Loucy (cell line): ENCODE measurements around the gene NDUFAF3.

ENCODE experiments used
- H2AFZ ChIP-seq: fragments of 200-600 bp; sonication (generic); 2 replicates; pipeline ENCODE4 v1.6.0; 2016; ENCODE audit warnings: antibody characterized with exemption, mild to moderate bottlenecking, low read length, moderate library complexity
- H3F3A ChIP-seq: fragments of 200-600 bp; 2 replicates; pipeline ENCODE4 v1.6.0; 2016; ENCODE audit warnings: antibody characterized with exemption, low read depth, mild to moderate bottlenecking
- H3K27me3 ChIP-seq: fragments of 200-600 bp; sonication (generic); 2 replicates; pipeline ENCODE4 v1.6.1; 2014; ENCODE audit warnings: low read length, mild to moderate bottlenecking; ENCODE audit not compliant: insufficient read depth, poor library complexity, severe bottlenecking
- H3K36me3 ChIP-seq: fragments of 200-600 bp; sonication (generic); 2 replicates; pipeline ENCODE4 v1.6.1; 2016; ENCODE audit warnings: low read length; ENCODE audit not compliant: insufficient read depth
- H3K4me1 ChIP-seq: fragments of 200-600 bp; sonication (generic); 2 replicates; pipeline ENCODE4 v1.5.1; 2014; ENCODE audit warnings: low read length, mild to moderate bottlenecking; ENCODE audit not compliant: insufficient read depth, poor library complexity, severe bottlenecking
- H3K4me2 ChIP-seq: fragments of 200-600 bp; sonication (generic); 2 replicates; pipeline ENCODE4 v1.6.0; 2014; ENCODE audit warnings: antibody characterized with exemption, low read length, low read depth, mild to moderate bottlenecking; ENCODE audit not compliant: poor library complexity, severe bottlenecking
- H3K4me3 ChIP-seq: fragments of 200-600 bp; sonication (generic); 2 replicates; pipeline ENCODE4 v1.5.1; 2014; ENCODE audit warnings: low read length, mild to moderate bottlenecking, mixed read lengths; ENCODE audit not compliant: poor library complexity, severe bottlenecking
- H3K79me2 ChIP-seq: fragments of 200-600 bp; sonication (generic); 2 replicates; pipeline ENCODE4 v1.6.1; 2014; ENCODE audit warnings: low read length; ENCODE audit not compliant: insufficient read depth
- H3K9ac ChIP-seq: fragments of 200-600 bp; sonication (generic); 2 replicates; pipeline ENCODE4 v1.6.0; 2014; ENCODE audit warnings: mild to moderate bottlenecking, low read depth, low read length, moderate library complexity; ENCODE audit not compliant: poor library complexity, severe bottlenecking
- H3K9me2 ChIP-seq: fragments of 200-600 bp; sonication (generic); replicated peaks from 2 replicates; pipeline ENCODE4 v1.6.1; 2016; ENCODE audit warnings: low read depth, low read length, mixed read lengths
- H3K9me3 ChIP-seq: fragments of 200-600 bp; sonication (generic); 2 replicates; pipeline ENCODE4 v1.6.1; 2014; ENCODE audit warnings: mild to moderate bottlenecking, antibody characterized with exemption, low read length, low read depth; ENCODE audit not compliant: insufficient read depth
- H4K20me1 ChIP-seq: fragments of 200-600 bp; sonication (generic); 2 replicates; pipeline ENCODE4 v1.6.0; 2014; ENCODE audit warnings: antibody characterized with exemption, low read length, mild to moderate bottlenecking; ENCODE audit not compliant: insufficient read depth, poor library complexity, severe bottlenecking
- EZH2phosphoT487 ChIP-seq: fragments of 200-600 bp; IDR thresholded peaks from 2 replicates; pipeline ENCODE4 v1.6.1; 2018; ENCODE audit warnings: antibody characterized with exemption, mild to moderate bottlenecking, moderate library complexity, borderline replicate concordance
- TF ChIP-seq, protein P1 (sequence below): fragments of 200-600 bp; sonication (generic); conservative IDR thresholded peaks from 2 replicates; pipeline ENCODE4 v1.5.1; 2014; ENCODE audit warnings: mild to moderate bottlenecking, antibody characterized with exemption, low read length

Gene NDUFAF3

DNA sequence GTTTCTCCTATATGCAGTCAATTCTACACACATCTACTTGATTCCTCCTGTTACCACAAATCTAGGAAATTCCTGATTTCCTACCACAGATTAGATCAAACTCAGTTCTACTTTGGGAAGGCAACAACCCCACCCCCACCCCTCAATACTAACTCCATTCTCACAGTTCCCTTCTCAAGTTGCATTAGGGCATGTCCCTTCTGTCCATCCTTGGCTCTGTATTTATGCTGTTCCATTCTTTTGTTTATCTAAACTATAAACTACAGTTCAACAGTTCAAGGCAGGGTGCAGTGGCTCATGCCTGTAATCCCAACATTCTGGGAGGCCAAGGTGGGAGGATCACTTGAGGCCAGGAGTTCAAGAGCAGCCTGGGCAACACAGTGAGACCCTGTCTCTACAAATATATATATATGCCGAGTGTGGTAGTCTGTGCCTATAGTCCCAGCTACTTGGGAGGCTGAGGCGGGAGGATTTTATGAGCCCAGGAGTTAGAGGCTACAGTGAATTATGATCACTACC is 32.5 kb downstream of the NDUFAF3 start:
- Histone ChIP-seq H3K36me3 (peaks cover 55% of the 10 kb centered on the region), H3K4me1 (no peaks in the 10 kb centered on the region), H3K9me2 (no peaks in the 10 kb centered on the region), H3K79me2 (no peaks in the 10 kb centered on the region), H4K20me1 (peaks cover 3% of the 10 kb centered on the region), H3K9me3 (no peaks in the 10 kb centered on the region), H3K4me3 (no peak overlapping the region), H3K4me2 (no peak overlapping the region), H3K9ac (no peak overlapping the region), H3F3A (no peaks in the 10 kb centered on the region), H3K27me3 (no peaks in the 10 kb centered on the region), H2AFZ (no peak overlapping the region)
- TF ChIP-seq, protein P1, sequence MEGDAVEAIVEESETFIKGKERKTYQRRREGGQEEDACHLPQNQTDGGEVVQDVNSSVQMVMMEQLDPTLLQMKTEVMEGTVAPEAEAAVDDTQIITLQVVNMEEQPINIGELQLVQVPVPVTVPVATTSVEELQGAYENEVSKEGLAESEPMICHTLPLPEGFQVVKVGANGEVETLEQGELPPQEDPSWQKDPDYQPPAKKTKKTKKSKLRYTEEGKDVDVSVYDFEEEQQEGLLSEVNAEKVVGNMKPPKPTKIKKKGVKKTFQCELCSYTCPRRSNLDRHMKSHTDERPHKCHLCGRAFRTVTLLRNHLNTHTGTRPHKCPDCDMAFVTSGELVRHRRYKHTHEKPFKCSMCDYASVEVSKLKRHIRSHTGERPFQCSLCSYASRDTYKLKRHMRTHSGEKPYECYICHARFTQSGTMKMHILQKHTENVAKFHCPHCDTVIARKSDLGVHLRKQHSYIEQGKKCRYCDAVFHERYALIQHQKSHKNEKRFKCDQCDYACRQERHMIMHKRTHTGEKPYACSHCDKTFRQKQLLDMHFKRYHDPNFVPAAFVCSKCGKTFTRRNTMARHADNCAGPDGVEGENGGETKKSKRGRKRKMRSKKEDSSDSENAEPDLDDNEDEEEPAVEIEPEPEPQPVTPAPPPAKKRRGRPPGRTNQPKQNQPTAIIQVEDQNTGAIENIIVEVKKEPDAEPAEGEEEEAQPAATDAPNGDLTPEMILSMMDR, result no peak
- no peak for TF ChIP-seq EZH2phosphoT487

DNA sequence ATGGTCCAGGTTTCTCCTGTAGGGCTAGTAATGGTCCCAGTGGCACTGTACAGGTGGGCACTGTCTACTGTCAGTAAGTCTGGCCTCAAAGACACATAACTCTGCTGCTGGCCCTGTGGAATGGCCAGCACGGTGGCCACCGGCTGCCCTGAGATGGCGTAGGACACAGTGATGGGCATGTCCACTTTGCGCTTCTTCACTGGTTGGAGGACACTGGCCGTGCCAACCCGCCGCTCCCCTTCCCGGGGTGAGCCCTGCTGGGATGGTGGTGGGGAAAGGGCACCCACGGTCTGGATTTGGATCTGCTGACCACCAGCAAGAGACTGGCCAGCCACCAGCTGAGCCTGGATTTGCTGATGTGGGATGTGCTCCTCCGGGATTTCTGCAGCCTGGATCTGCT is 35.3 kb downstream of the NDUFAF3 start:
- no peaks in the 10 kb centered on the region for H3K9me3 ChIP-seq
- H3K9ac ChIP-seq, result no peak overlapping the region
- no peaks in the 10 kb centered on the region for H3K79me2 ChIP-seq
- H3K4me1 ChIP-seq, result no peaks in the 10 kb centered on the region
- no peak overlapping the region for H2AFZ ChIP-seq
- peaks cover 3% of the 10 kb centered on the region for H4K20me1 ChIP-seq
- H3F3A ChIP-seq, result no peaks in the 10 kb centered on the region
- peaks cover 63% of the 10 kb centered on the region for H3K36me3 ChIP-seq
- no peaks in the 10 kb centered on the region for H3K27me3 ChIP-seq
- H3K4me2 ChIP-seq, result no peak overlapping the region
- TF ChIP-seq, protein P1, result no peak
- TF ChIP-seq EZH2phosphoT487, result no peak
- no peak overlapping the region for H3K4me3 ChIP-seq
- H3K9me2 ChIP-seq, result no peaks in the 10 kb centered on the region

DNA sequence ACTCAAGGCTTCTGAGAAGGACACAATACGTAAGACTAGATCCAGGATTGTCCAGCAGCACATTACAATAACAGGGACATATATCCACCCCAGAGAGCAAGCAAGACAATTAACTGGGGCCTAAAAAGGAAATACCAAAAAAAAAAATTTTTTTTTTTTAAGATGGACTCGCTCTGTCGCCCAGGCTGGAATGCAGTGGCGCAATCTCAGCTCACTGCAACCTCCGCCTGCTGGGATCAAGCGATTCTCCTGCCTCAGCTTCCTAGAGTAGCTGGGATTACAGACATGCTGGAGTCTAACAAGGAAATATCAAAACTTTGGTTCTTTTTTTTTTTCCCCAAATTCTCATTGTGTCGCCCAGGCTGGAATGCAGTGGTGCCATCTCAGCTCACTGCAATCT is 36.1 kb downstream of the NDUFAF3 start:
- Histone ChIP-seq H3K4me1 (no peaks in the 10 kb centered on the region), H3K4me3 (no peak overlapping the region), H3K4me2 (no peak overlapping the region), H2AFZ (no peak overlapping the region), H3K27me3 (no peaks in the 10 kb centered on the region), H3K9me2 (no peaks in the 10 kb centered on the region), H3K79me2 (no peaks in the 10 kb centered on the region), H3K36me3 (peaks cover 60% of the 10 kb centered on the region), H3K9ac (no peak overlapping the region), H3F3A (no peaks in the 10 kb centered on the region), H4K20me1 (peaks cover 3% of the 10 kb centered on the region), H3K9me3 (no peaks in the 10 kb centered on the region)
- TF ChIP-seq, protein P1, result no peak
- TF ChIP-seq EZH2phosphoT487, result no peak
